Ramos (cell line): Measurements from ENCODE around the gene KRTAP5-11.
"Not testable (repeated sequence)": the region's sequence is repeated elsewhere in the genome, so short reads cannot be mapped to it uniquely, and the experiment has no call there.

Experiments
- in situ Hi-C: fragments of 300-500 bp; cut with MboI; formaldehyde crosslinking; loops from one replicate; pipeline ENCODE4 v1.14.3; 2022; ENCODE audit warnings: low sequenced_read_pairs; ENCODE audit not compliant: unreplicated experiment

The KRTAP5-11 gene

GRCh38 chr11:71537537-71537936 lies 45.1 kb downstream of the KRTAP5-11 start:
- in situ Hi-C loops: no loop called here

GRCh38 chr11:71535825-71536224 lies 46.9 kb downstream of the KRTAP5-11 start:
- in situ Hi-C loops: no loop called here

- in situ Hi-C loops: not testable (repeated sequence)
These were observed 47.7 kb downstream of the KRTAP5-11 start for GRCh38 chr11:71534711-71535608.

- in situ Hi-C loops: no loop called here
These were observed 50.6 kb downstream of the KRTAP5-11 start for GRCh38 chr11:71532036-71532610.
